Measurements from ENCODE around the gene C1orf105. TPM values are rescaled to one million over a fixed set of nuclear protein-coding genes. Genes with fewer than 3 reads are reported as not detected.

C1orf105 gene
- total RNA-seq, 1 donor from 2014 or later = not detected

DNA sequence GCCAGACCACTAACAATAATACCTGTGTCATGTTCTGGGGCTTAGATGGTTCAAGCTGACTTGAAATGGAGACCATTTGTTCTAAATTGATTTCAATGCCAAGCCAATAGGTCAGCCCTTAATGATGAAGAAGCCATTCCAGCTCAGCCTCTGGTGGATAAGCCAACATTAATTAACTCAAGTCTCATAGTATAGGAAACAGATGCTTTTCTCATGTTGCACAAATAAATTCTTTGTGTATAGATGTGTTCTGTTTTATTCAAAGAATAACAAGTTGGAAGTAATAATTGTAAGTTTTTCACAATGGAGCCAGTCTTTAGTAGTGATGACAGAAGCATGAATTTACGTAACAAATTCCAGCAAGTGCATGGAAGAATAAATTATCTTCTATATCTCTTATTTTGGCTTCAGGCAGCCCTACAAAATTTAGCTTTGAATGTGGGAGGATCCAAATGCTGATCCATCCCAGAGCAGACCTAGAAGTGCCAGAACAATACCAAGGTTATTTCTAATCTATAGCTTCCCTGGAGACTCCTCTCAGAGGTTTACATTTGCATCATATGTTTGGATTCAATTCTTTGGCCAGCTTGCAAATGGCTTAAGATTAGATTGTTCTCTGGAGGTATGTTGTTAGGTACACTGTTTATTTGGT, 42.2 kb upstream of the C1orf105 start:
- H3K27ac Mint-ChIP-seq = no peak overlapping the region
- no peaks in the 10 kb centered on the region for H3K36me3 Mint-ChIP-seq (ENCODE audit: insufficient read depth)
- no peaks in the 10 kb centered on the region for H3K27me3 Mint-ChIP-seq
- peaks cover 22% of the 10 kb centered on the region for H3K4me1 Mint-ChIP-seq (ENCODE audit: low read depth)
- TF ChIP-seq, protein P1, sequence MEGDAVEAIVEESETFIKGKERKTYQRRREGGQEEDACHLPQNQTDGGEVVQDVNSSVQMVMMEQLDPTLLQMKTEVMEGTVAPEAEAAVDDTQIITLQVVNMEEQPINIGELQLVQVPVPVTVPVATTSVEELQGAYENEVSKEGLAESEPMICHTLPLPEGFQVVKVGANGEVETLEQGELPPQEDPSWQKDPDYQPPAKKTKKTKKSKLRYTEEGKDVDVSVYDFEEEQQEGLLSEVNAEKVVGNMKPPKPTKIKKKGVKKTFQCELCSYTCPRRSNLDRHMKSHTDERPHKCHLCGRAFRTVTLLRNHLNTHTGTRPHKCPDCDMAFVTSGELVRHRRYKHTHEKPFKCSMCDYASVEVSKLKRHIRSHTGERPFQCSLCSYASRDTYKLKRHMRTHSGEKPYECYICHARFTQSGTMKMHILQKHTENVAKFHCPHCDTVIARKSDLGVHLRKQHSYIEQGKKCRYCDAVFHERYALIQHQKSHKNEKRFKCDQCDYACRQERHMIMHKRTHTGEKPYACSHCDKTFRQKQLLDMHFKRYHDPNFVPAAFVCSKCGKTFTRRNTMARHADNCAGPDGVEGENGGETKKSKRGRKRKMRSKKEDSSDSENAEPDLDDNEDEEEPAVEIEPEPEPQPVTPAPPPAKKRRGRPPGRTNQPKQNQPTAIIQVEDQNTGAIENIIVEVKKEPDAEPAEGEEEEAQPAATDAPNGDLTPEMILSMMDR (IDR thresholded peaks at IDR 0.05; ENCODE audit: unreplicated experiment) = no peak
- H3K9me3 Mint-ChIP-seq (ENCODE audit: low read depth) = peaks cover 6% of the 10 kb centered on the region
- H3K4me3 Mint-ChIP-seq (ENCODE audit: low read depth) = no peak overlapping the region
- no peak for DNase-seq (ENCODE audit: low spot score, unreplicated experiment)

DNA sequence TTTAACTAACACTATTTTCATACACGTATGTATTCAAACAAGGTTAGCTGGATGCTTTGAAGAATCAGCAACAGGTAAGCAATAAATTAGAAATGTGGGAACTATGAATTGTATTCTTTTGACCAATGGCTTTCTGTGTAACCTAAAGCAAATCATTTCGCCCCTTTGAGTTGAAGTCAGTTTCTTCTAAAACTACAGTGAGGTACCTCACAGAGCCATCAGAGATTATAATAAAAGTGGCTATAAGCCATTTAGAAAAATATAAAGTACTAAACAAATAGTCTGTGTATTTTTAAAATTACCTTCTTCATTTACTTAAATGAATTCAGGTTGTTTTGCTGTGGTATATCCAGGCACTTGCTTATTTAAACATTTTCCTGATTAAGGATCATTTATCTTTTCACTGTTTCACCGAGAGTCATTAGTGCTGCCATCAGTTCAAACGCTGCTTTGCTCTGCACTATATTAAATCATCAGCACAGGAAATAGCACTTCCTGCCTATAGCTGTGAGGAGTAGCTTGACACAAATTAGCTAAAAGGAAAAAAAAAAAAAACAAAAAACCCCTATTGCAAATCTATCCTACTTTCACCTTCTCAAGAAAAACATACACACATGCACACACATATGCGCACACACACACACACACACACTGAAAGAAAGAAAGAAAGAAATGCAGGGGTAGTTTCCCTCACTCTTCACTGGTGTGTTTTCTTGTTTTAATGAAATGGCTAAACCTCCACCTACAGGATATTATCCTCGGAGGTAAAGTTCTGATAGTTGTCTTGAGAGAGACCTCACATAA, 39.8 kb upstream of the C1orf105 start:
- H3K4me1 Mint-ChIP-seq (ENCODE audit: low read depth) = peaks cover 21% of the 10 kb centered on the region
- no peaks in the 10 kb centered on the region for H3K36me3 Mint-ChIP-seq (ENCODE audit: insufficient read depth)
- DNase-seq (ENCODE audit: low spot score, unreplicated experiment) = no peak

GRCh38 chr1:172381946-172382345, 38.5 kb upstream of the C1orf105 start:
- Mint-ChIP-seq H3K4me3 (ENCODE audit: low read depth) (no peak overlapping the region), H3K27ac (peak overlapping the region; percentile 16), H3K4me1 (ENCODE audit: low read depth) (peaks cover 21% of the 10 kb centered on the region), H3K27me3 (no peaks in the 10 kb centered on the region), H3K36me3 (ENCODE audit: insufficient read depth) (no peaks in the 10 kb centered on the region), H3K9me3 (ENCODE audit: low read depth) (peaks cover 6% of the 10 kb centered on the region)
- DNase-seq (ENCODE audit: low spot score, unreplicated experiment) = no peak
- TF ChIP-seq, protein P1 (IDR thresholded peaks at IDR 0.05; ENCODE audit: unreplicated experiment) = no peak

More for the DNA sequence above, 39.8 kb upstream of the C1orf105 start:
- no peaks in the 10 kb centered on the region for H3K27me3 Mint-ChIP-seq
- H3K4me3 Mint-ChIP-seq (ENCODE audit: low read depth) = no peak overlapping the region
- H3K27ac Mint-ChIP-seq = peak overlapping the region; percentile 76
- H3K9me3 Mint-ChIP-seq (ENCODE audit: low read depth) = peaks cover 6% of the 10 kb centered on the region
- TF ChIP-seq, protein P1 (IDR thresholded peaks at IDR 0.05; ENCODE audit: unreplicated experiment) = no peak

DNA sequence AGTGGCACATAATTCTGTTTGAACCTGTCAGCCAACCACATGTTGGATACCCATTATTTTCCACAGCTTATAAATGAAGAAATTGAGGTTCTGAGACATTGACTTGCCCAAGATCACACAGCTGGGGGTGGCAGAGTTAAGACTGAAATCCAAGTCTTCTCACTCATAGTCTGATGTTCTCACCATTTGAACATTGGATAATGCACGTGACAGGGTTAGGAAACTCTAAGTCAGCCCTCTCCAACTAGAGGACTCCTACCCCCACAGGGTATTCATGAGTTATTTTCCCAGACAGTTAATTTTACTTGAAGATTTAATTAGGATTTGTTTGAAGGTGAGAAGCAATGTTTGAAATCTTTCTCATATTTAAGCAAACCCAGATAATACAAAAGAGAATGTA, 38.1 kb upstream of the C1orf105 start:
- Mint-ChIP-seq H3K9me3 (ENCODE audit: low read depth) (peaks cover 6% of the 10 kb centered on the region), H3K4me3 (ENCODE audit: low read depth) (no peak overlapping the region), H3K36me3 (ENCODE audit: insufficient read depth) (peaks cover 2% of the 10 kb centered on the region), H3K27ac (no peak overlapping the region), H3K4me1 (ENCODE audit: low read depth) (peaks cover 21% of the 10 kb centered on the region), H3K27me3 (no peaks in the 10 kb centered on the region)
- TF ChIP-seq, protein P1 (IDR thresholded peaks at IDR 0.05; ENCODE audit: unreplicated experiment) = no peak
- DNase-seq (ENCODE audit: low spot score, unreplicated experiment) = no peak

DNA sequence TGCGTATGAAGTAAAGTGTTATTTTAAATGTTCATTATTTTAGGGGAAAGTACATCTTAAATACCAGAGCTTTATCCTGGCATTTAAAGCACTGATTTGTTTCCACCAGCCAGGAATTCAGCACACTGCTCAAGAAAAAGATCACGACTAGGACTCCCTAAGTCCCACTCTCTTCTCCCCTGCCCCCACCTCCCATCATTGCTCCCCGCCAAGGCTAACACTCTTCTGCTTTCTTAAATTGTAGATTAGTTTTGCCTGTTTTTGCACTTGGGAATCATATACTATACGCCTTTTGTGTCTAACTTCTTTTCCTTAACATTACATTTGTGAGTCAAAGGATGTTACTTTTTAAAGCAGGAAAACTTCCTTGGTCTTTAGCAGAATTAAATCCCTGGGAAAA, 37.5 kb upstream of the C1orf105 start:
- Mint-ChIP-seq H3K4me1 (ENCODE audit: low read depth) (peaks cover 21% of the 10 kb centered on the region), H3K36me3 (ENCODE audit: insufficient read depth) (peaks cover 2% of the 10 kb centered on the region), H3K4me3 (ENCODE audit: low read depth) (no peak overlapping the region), H3K27ac (no peak overlapping the region), H3K27me3 (no peaks in the 10 kb centered on the region), H3K9me3 (ENCODE audit: low read depth) (peaks cover 6% of the 10 kb centered on the region)
- TF ChIP-seq, protein P1 (IDR thresholded peaks at IDR 0.05; ENCODE audit: unreplicated experiment) = no peak
- DNase-seq (ENCODE audit: low spot score, unreplicated experiment) = no peak
